ENCODE results near the gene MTAP. TPM values are rescaled to one million over a fixed set of nuclear protein-coding genes. Genes with fewer than 3 reads are reported as not detected.

Gene MTAP
- polyA plus RNA-seq, 3 donors, result 7.4 to 11.3 (median 7.8) TPM

- H3K9me3 ChIP-seq (replicated peaks in 1 of 2; ENCODE audit: control insufficient read depth in 1 of 2, insufficient read depth in 1 of 2, low read length in 2 of 2), result peaks cover 0 to 6% of the 10 kb centered on the region in 2 donors
- H4K20me1 ChIP-seq (ENCODE audit: insufficient read depth, low read length), result no peaks in the 10 kb centered on the region
- WGBS (ENCODE audit: insufficient coverage), result 80% methylated on average over 1 of the region's 4 CpGs
- H3K36me3 ChIP-seq (replicated peaks in 1 of 2; ENCODE audit: control insufficient read depth in 1 of 2, insufficient read depth in 2 of 2, low read length in 2 of 2), result peaks cover 0 to 21% of the 10 kb centered on the region in 2 donors
- Mint-ChIP-seq H3K9me3 (peaks cover 6 to 32% (median 22%) of the 10 kb centered on the region in 7 donors), H3K4me3 (no peak overlapping the region), H3K4me1 (no peaks in the 10 kb centered on the region), H3K27me3 (ENCODE audit: low read depth in 3 of 3) (no peaks in the 10 kb centered on the region), H3K36me3 (peaks cover 42 to 54% of the 10 kb centered on the region in 2 donors), H3K27ac (no peak overlapping the region)
- no peak overlapping the region for H3K4me2 ChIP-seq (replicated peaks; ENCODE audit: extremely low read depth, low read length, poor library complexity, severe bottlenecking)
- no peaks in the 10 kb centered on the region for H3K4me1 ChIP-seq (ENCODE audit: control insufficient read depth in 1 of 2, insufficient read depth in 2 of 2, low read length in 2 of 2)
- no peak overlapping the region for H3K9ac ChIP-seq (ENCODE audit: insufficient read depth, low read length, poor library complexity, severe bottlenecking)
- no peak overlapping the region for H3K4me3 ChIP-seq (replicated peaks in 1 of 3; ENCODE audit: low read depth in 2 of 3, low read length in 3 of 3)
- no peaks in the 10 kb centered on the region for H3K27me3 ChIP-seq (ENCODE audit: control insufficient read depth in 2 of 2, insufficient read depth in 2 of 2, low read length in 2 of 2)
- TF ChIP-seq CTCF (IDR thresholded peaks at IDR 0.05), result no peak
- H3K79me2 ChIP-seq (ENCODE audit: insufficient read depth, low read length), result no peaks in the 10 kb centered on the region
- no peak overlapping the region for H2AFZ ChIP-seq (ENCODE audit: insufficient read depth, low read depth, low read length, poor library complexity, severe bottlenecking)
- H3K27ac ChIP-seq (ENCODE audit: low read depth in 1 of 2, low read length in 2 of 2), result no peak overlapping the region
- DNase-seq, result no peak
- intact Hi-C loops (cut with micrococcal nuclease), result no loop called here
Measured at GRCh38 chr9:21875893-21876292, 73.5 kb downstream of the MTAP start.

- H3K36me3 ChIP-seq (replicated peaks in 1 of 2; ENCODE audit: control insufficient read depth in 1 of 2, insufficient read depth in 2 of 2, low read length in 2 of 2), result peaks cover 0 to 11% of the 10 kb centered on the region in 2 donors
- H3K36me3 Mint-ChIP-seq, result peaks cover 34 to 35% of the 10 kb centered on the region in 2 donors
- H3K27ac Mint-ChIP-seq, result no peak overlapping the region
Measured at GRCh38 chr9:21883642-21884041, 81.2 kb downstream of the MTAP start.

More at GRCh38 chr9:21883642-21884041, 81.2 kb downstream of the MTAP start:
- Histone ChIP-seq H3K27me3 (ENCODE audit: control insufficient read depth in 2 of 2, insufficient read depth in 2 of 2, low read length in 2 of 2) (no peaks in the 10 kb centered on the region), H4K20me1 (ENCODE audit: insufficient read depth, low read length) (no peaks in the 10 kb centered on the region), H3K9ac (ENCODE audit: insufficient read depth, low read length, poor library complexity, severe bottlenecking) (no peak overlapping the region), H3K9me3 (replicated peaks in 1 of 2; ENCODE audit: control insufficient read depth in 1 of 2, insufficient read depth in 1 of 2, low read length in 2 of 2) (peaks cover 0 to 18% of the 10 kb centered on the region in 2 donors), H3K4me3 (replicated peaks in 1 of 3; ENCODE audit: low read depth in 2 of 3, low read length in 3 of 3) (no peak overlapping the region), H3K4me1 (ENCODE audit: control insufficient read depth in 1 of 2, insufficient read depth in 2 of 2, low read length in 2 of 2) (no peaks in the 10 kb centered on the region), H3K27ac (ENCODE audit: low read depth in 1 of 2, low read length in 2 of 2) (no peak overlapping the region), H3K79me2 (ENCODE audit: insufficient read depth, low read length) (no peaks in the 10 kb centered on the region), H3K4me2 (replicated peaks; ENCODE audit: extremely low read depth, low read length, poor library complexity, severe bottlenecking) (no peak overlapping the region), H2AFZ (ENCODE audit: insufficient read depth, low read depth, low read length, poor library complexity, severe bottlenecking) (no peak overlapping the region)
- H3K9me3 Mint-ChIP-seq, result peaks cover 4 to 30% (median 15%) of the 10 kb centered on the region in 7 donors
- peaks cover 2% of the 10 kb centered on the region for H3K4me1 Mint-ChIP-seq
- H3K27me3 Mint-ChIP-seq (ENCODE audit: low read depth in 3 of 3), result no peaks in the 10 kb centered on the region
- 50% methylated on average over 1 of the region's 3 CpGs for WGBS (ENCODE audit: insufficient coverage)
- H3K4me3 Mint-ChIP-seq, result no peak overlapping the region
- no peak for TF ChIP-seq CTCF (IDR thresholded peaks at IDR 0.05)
- intact Hi-C loops (cut with micrococcal nuclease), result no loop called here
- DNase-seq, result no peak
